PFSK-1 (cell line): ENCODE results near the gene MLPH.

ENCODE experiments used
- FOXP2 ChIP-seq: optimal IDR thresholded peaks from 2 replicates; pipeline ENCODE3; 2011; ENCODE audit warnings: borderline replicate concordance, control low read depth, inconsistent platforms; ENCODE audit not compliant: insufficient read depth; ENCODE audit errors: extremely low read length, extremely low read depth
- POLR2AphosphoS5 ChIP-seq: IDR thresholded peaks from 2 replicates; pipeline ENCODE4 v1.6.1; 2012; ENCODE audit warnings: low read depth, mild to moderate bottlenecking, control low read depth, low read length, moderate library complexity
- REST ChIP-seq, 2 experiments: IDR thresholded peaks; 2 replicates each; pipeline versions ENCODE4 v1.6.1 to v1.8.0; 2011 to 2012; ENCODE audit warnings: low read depth in 2 of 2, low read length in 2 of 2, control low read depth in 1 of 2, inconsistent platforms in 1 of 2, mild to moderate bottlenecking in 1 of 2, moderate library complexity in 1 of 2; ENCODE audit not compliant: insufficient read depth in 1 of 2
- TAF1 ChIP-seq: IDR thresholded peaks from 2 replicates; pipeline ENCODE4 v1.6.1; 2012; ENCODE audit warnings: low read length, control low read depth, borderline replicate concordance; ENCODE audit not compliant: insufficient read depth

- TF ChIP-seq POLR2AphosphoS5 (no peak), REST (IDR thresholded peaks at IDR 0.05; ENCODE audit: insufficient read depth in 1 of 2, low read depth in 2 of 2, low read length in 2 of 2) (no peak), TAF1 (no peak), FOXP2 (no peak)
These were observed 4.6 kb upstream of the MLPH start for GRCh38 chr2:237482485-237482884.
